Bone marrow (tissue), 2 donors: ENCODE results near the gene NUFIP1.
"Not testable (repeated sequence)": the region's sequence is repeated elsewhere in the genome, so short reads cannot be mapped to it uniquely, and the experiment has no call there.

Experiments used
- DNase-seq, 2 donors: peaks; one replicate each; lab custom pipeline; 2025; lab: John Stamatoyannopoulos, UW

Gene NUFIP1

DNA sequence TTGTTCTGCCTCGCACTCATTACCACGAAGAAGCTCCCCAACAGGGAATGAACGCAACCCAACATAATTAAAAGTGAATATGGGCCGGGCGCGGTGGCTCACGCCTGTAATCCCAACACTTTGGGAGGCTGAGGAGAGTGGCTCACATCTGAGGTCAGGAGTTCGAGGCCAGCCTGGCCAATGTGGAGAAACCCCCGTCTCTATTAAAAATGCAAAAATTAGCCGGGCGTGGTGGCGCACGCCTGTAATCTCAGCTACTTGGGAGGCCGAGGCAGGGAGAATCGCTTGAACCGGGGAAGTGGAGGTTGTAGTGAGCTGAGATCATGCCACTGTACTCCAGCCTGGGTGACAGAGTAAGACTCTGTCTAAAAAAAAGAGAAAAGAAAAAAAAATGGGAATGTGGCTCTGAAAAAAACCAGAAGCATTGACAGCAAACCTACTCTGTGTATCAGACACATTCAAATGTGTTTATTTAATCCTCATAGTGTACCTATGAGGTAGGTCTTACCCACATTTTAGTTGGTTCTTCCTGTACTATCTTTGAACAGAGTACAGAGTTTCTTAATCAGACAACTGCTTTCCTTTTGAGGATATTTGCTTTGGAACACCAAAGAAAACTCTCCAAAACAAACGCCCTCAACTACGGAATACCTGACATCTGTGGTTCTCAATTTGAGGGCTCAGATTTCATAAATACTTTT lies 70.0 kb downstream of the NUFIP1 start:
- no peak for DNase-seq

DNA sequence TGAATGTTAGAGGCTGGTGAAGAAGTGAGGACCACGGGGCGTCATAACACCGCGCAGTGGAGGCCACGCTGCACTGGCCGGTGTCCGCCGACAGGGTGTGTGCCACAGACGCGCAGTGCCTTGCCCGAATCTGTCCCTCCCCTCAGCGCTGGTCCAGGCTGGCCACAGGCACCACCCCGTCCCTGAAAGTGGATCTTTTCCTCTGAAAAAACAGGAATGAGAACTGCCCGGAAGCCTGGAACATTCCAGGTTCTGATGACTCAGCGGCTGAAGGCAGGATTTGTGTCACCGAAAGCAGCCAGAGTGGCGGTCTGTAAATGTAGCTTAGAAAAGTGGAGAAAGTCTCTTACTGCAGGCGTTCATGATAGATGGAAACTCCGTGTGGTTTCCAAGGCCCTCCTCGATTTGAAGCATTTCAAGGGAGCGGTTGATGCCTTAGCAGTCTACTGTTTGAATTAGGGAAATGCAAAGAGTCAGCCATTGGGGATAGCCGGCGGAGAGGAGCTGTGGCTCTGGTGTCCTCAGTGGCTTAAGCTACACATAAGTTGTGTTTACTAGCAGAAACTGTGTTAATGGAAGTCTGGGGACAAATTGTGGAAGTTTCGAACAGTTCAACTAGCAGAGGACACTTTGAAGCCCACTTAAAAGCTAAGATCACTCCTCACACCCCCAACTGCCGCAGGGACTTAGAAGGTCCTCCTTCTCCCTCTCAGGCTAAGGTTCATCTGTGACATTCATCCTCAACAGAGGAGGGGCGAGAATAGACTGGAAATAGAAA lies 70.8 kb downstream of the NUFIP1 start:
- peak; percentile 71 to 86 for DNase-seq

DNA sequence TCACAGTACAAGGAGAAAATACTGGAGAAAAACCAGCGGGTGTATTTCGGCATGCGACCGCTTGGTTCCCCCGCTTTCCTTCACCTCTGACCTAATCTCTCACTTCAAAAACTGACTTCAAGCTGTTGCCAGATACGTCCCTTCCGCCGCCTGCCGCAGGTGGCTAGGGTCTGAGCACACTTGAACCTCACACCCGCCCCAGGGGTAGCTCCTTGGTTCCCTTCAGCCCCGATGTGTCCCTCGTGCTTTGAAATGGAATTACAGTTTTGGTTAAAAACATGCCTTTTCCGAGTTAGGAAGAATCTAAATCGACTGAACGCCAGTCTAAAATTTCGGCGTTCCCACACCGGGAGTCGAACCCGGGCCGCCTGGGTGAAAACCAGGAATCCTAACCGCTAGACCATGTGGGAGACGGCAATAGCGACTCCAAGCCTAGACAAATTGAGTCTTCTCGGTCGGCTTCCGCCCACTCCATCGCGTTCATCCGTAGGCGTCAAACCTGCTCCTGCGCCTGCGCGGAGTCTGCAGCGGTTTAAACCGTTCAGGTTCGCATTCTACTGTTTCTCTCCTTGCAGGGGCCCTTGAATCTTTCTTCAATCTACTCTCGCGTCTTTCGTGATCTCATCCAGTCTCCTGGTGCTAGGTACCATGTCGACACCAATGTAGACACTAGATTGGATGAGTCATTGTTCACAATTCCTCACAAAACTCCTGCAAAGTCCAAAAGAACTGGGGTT lies 71.5 kb downstream of the NUFIP1 start:
- DNase-seq: peak; percentile 95 to 98

DNA sequence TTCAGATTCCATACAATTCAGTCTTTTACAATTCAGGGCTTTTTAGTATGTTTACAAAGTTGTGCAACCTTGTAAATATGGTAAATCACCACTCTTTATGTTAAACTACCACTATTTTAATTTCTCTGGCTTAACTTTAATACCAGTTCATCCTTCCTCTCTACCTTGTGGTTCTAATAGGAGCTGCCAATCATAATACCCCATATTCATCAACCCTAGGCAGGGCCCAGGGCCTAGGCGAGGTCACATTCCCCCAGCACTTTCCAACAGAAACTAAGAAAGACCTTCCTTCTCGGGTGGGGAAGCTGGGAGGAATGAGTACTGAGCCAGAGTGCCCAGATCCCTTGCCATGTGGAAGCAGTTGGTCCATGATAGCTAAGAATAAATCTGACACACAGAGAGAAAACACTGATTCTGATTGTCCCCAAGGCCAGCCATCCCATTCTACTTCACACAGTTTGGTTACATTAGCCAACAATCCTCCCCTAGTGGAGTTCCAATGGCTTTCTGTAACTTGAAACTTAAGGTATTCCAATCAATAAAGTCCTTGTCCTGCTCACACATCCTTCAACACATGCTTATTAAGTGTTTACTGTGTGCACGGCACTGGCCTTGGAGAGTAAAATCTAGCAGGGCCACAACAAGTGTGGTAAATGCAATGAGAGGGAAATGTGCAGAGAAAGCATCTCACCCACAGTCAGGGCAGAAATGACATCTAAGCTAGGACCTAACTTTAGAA lies 76.8 kb downstream of the NUFIP1 start:
- DNase-seq: no peak

DNA sequence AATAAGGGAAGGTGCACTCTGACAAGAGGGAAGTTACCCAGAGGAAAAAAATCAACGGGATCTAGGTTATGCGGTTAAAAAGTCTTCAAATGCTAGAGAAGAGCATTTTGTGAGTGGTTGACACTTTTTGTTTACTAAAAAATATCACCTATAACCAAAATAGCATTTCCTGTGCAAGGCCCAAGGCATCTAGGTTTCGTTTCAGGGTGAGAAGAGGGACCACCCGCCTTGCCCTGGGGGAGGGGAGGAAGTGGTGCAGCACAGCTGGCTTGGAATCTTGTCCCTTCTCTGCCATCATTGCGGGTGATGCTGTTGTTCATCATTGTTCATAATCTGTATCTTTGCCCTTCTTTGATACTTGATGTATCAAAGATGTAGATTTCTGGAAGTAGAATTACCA lies 80.6 kb downstream of the NUFIP1 start:
- no peak for DNase-seq

DNA sequence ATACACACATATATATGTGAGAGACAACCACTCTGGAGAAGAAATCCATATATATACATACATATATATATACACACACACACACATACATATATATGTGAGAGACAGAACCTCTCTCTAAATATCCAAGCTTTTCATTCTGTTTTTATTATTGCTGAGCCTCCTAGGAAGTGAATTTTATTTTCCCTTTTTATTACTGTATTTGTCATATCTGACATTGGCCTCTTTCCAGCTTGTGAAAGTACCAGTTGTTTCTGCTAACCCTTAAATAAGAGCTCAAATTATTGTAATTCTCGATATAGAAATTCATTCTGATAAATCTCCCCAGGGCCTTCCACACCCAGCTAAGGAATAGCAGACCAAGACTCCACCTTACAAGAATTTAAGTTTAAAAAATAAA lies 81.0 kb downstream of the NUFIP1 start:
- no peak for DNase-seq

DNA sequence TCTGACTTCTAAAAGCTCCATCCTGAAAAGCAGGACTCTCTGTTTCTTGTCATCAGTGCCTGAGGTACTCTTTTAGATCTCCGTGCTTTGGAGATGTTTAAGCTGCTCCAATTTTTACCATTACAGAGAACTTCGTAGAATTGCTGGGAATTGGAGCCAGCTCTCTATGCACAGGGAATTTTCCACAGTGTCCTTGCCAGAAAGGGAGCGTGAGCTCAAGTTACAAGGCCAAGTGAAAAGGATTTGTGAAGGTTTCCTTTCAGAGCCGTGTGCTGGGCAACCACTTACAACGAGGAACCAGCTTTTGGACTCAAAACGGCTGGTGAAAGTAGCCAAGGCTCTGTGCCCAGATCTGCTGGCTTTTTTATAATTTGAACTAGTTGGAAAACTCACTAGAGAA lies 82.6 kb downstream of the NUFIP1 start:
- DNase-seq: no peak

DNA sequence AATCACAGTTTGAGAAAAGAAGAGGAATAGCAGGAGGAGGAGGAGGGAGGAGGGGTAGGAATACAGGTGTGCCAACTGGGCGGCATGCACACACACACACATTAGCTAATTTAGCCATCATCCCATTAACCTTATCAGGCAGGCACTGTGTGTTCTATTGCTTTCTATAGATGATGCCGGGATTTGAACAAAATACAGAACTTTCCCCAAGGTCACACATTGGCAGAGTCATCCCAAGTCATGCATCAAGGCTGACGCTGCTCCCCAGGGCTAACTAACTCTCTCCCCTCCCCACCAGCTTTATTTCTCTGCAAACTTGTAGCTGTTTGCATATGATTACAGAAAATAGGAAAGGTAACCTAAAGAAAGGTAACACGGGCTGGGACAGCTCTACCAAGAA lies 83.0 kb downstream of the NUFIP1 start:
- DNase-seq: no peak

DNA sequence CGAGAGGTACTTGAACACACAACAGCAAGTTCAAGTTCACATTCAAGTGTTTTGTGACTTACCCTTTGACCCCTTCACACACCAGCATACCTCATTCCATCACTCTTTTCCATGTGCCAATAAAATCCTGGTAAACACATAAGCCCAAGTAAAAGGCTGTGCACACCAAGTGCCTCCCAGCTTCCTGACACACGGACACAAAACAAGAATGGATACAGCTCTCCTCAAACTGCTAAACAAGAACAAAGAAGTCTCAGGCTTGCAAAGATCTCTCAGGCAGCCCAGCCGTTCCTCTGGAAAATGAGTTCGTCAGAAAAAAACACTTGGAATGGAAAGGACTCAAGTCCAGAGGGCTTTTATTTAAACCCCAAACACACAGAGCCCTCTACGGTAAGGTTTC lies 83.7 kb downstream of the NUFIP1 start:
- no peak for DNase-seq

DNA sequence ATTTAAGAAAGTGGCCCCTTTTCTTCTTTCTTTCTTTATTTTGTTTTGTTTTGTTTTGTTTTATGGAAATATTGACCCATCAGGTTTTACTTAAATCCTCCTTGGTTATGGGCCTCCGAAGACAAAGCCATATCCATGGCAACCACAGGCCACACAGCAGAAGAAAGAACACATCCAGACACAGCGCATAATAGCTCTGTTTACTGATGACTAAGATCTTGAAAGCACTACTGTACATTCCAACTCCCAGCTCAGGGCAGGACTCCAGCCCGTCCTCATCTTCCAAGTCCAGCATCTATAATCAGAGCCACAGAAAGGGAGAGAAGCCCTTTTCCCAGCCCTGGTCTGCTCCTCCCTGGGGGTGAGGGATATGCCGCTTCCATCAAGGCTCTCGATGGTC lies 84.3 kb downstream of the NUFIP1 start:
- DNase-seq: no peak

DNA sequence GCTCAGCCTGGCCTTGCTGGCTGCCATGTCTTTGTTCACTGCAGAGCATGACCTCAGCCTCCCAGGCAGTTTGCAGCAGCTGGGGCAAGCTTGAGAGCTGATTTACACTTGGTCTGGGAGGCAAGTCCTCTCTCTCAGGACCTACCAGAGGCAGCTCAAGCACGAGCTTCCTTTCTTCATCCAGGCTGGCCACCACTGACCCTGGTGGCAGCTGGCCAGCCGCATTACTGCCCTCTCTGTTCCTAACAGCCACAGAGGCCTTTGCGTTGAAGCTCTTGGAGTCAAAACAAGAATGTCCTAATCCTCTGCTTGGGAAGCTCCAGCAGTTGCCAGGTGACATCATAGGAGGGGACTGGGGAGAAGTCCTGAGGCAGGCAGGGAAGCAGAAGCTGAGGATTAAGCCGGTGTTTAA lies 85.7 kb downstream of the NUFIP1 start:
- no peak for DNase-seq

DNA sequence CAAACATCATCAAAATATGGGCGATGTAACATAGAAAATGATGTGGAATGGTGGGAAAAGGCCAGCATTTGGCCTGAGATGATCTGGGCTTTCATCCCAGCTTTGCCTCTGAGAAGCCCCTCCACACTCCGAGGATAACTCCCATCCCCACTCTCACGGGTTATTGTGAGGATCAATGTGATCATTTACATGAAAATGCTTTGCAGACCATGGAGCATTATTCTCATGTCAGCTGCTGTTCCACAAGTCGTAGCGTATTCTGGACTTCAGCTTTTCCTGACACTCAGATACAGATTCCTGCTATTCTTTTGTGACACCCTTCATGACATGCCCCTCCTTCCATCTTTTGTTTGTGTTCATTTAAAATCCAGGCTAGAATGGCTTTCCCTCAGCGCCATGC lies 86.5 kb downstream of the NUFIP1 start:
- no peak for DNase-seq

DNA sequence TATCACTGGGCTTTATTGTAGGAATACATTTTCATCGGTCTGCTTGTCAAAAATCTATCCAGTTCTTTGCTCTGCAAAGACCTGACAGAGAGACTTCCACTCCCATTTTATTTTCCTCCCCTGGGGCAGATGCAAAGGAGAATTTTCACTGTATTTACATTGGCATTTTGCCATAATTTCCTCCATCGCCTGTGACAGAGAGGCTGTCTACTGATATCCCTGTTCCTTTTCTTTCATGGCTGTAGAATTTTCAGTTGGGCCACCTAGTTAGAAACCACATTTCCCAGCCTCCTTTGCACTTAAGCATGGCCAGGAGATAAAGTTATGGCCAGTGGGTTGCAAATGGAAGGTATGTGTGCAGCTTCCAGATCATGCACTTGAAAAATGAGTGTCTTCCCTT lies 89.3 kb downstream of the NUFIP1 start:
- no peak for DNase-seq

DNA sequence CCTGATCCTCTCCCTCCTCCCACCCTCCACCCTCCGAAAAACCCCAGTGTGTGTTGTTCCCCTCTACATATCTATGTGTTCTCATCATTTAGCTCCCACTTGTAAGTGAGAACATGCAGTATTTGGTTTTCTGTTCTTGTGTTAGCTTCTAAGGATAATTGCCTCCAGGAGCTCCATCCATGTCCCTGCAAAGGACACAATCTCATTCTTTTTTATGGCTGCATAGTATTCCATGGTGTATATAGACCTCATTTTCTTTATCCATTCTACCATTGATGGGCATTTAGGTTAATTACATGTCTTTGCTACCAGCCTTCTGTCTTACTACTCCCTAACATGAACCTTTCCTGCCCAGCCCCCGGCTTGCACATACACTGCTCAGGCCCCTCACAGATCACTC lies 91.0 kb downstream of the NUFIP1 start:
- not testable (repeated sequence) for DNase-seq

DNA sequence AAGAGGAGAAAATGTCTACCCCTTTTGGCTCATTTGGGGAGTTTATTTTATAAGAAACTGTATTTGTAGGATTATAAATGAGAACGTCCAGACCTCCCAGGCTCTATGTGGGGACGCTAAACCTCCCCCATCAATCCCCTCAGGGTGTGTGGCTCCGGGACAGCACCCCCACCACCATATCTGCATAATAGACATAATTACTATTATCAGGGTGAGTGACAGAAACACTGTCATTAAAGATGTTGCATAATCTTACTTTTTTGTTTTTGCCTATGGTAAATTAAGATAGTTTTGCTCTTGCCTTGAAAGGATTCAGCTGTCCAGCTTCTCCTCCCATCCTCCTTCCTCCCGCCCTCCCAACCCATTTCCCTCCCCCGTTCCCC lies 93.3 kb downstream of the NUFIP1 start:
- DNase-seq: no peak

DNA sequence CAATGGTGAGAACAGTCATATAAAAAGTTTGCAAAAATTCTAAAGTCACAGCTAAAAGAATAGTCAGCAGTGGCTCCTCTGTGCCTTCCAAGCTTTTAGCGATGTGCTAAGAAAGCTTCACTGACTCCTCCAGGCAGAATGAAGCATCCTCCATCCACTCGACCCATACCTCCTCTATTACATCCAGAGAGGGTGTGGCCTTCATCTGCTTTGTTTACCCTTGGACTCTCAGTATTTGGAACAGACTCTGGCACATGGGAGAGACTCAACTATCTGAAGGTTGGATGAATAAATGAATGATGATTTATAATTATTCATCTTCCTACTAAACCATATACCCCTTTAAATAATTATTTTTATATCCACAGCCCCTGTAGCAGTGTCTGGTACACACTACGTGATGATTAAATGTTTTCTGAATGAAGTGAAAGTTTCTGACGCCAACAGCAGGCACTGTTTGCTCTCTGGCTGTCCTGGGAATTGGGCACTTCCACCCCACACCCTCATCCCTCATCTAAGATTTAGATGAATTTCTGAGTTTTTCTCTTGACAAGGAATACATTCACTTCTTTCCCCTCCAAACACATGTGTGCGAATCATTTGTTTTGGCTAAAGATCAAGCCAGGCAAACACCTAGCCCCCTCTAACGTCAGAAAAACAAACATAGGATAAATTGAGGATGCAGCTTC lies 93.9 kb downstream of the NUFIP1 start:
- no peak for DNase-seq

DNA sequence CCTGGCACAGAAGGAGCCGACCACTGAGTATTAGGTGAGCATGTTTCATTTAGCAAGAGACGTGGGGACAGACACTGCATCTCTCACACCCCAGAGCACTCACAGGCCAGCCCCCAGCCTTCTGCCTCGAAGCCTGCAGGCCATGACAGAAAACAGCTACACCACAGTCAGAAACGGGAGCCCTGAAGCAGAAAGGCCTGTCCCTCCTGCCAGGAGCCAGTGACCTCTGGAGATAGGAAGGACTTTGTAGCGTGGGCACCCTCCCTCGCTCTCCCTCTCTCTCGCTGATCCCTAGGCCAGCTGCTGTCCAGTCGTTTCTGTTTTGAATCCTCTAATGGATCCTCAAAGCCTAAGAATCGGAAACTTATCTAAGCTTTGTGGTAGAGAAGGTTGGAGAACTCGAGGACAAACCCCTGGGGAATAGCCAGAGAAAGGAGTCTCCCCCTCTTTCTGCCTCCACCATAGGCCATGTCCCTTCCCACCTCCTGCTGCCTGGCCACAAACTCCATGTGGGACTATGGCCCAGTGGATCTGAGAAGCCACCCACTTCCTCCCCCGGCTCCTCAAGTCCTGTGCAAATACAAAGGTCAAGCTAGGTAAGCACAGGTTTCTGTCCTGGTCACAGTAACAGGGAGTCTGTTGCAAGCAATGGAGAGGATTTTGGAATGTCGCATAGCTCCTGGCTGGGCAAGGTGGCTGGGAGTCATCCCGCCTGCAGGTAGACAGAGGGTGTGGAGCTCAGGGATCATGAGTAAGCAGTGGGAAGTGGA lies 95.1 kb downstream of the NUFIP1 start:
- DNase-seq: no peak
